HL-60/S4 (cell line): Measurements from ENCODE around the gene FBXO31.

ENCODE experiments used
- in situ Hi-C: fragments of 300-500 bp; cut with MboI; formaldehyde crosslinking; loops from 2 replicates; pipeline ENCODE4 v1.14.3; 2022; ENCODE audit warnings: low sequenced_read_pairs

The FBXO31 gene, protein sequence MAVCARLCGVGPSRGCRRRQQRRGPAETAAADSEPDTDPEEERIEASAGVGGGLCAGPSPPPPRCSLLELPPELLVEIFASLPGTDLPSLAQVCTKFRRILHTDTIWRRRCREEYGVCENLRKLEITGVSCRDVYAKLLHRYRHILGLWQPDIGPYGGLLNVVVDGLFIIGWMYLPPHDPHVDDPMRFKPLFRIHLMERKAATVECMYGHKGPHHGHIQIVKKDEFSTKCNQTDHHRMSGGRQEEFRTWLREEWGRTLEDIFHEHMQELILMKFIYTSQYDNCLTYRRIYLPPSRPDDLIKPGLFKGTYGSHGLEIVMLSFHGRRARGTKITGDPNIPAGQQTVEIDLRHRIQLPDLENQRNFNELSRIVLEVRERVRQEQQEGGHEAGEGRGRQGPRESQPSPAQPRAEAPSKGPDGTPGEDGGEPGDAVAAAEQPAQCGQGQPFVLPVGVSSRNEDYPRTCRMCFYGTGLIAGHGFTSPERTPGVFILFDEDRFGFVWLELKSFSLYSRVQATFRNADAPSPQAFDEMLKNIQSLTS

GRCh38 chr16:87383505-87384161 lies at the start of gene FBXO31:
Gene FBXO31, minus strand, starts transcription at chr16:87383776. Its CDS starts 32 bp downstream, at chr16:87383744.
- in situ Hi-C loops = no loop called here

GRCh38 chr16:87432330-87432915 lies 48.8 kb upstream of the FBXO31 start:
- in situ Hi-C loops = no loop called here

GRCh38 chr16:87431926-87432325 lies 48.4 kb upstream of the FBXO31 start:
- in situ Hi-C loops = no loop called here

GRCh38 chr16:87426423-87427215 lies 43.0 kb upstream of the FBXO31 start:
- in situ Hi-C loops = no loop called here

DNA sequence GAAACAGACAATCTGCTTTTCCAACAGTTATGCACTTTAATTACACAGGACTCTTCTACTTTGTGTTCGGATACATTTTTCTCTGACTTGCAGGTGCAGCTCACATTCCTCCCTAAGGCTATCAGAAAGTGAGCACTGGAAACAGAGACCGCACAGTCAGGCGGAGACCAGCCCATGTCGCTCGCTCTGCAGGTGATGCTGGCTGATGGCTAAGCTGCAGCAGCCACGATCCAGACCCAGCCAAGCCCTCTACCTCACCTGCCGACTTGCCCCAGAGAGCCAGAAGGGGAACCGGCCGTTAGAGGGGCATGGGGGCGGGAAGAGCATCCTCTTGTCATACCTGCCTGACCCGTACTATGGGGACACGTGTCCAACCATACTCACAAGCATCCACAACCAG lies 42.4 kb upstream of the FBXO31 start:
- in situ Hi-C loops = no loop called here

GRCh38 chr16:87424266-87424665 lies 40.7 kb upstream of the FBXO31 start:
- in situ Hi-C loops = loop anchor here (25.0 kb wide), 1 partner anchor 213 kb away; no protein-coding TSS in a partner anchor

DNA sequence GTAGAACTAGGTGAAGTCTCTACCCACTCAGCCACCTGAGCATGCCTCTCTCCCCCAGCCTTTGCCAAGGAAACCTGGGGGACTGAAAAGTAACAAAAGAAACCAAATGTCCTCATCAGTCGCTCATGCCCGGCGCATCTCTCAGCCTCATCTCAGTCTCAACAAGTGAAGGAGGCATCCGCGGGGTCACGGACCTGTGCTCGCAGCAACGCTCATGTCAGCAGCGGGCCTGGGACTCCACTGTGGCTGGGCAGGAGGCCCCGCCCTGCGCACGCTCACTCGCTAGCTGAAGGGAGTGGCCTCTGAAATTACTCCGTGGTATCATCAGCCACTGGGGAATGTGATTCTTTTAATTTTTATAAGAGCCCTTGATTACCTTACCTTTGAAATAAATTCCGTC lies 39.9 kb upstream of the FBXO31 start:
- in situ Hi-C loops = loop anchor here (25.0 kb wide), 1 partner anchor 214 kb away; no protein-coding TSS in a partner anchor

GRCh38 chr16:87422106-87422505 lies 38.5 kb upstream of the FBXO31 start:
- in situ Hi-C loops = loop anchor here (25.0 kb wide), 1 partner anchor 215 kb away; no protein-coding TSS in a partner anchor

DNA sequence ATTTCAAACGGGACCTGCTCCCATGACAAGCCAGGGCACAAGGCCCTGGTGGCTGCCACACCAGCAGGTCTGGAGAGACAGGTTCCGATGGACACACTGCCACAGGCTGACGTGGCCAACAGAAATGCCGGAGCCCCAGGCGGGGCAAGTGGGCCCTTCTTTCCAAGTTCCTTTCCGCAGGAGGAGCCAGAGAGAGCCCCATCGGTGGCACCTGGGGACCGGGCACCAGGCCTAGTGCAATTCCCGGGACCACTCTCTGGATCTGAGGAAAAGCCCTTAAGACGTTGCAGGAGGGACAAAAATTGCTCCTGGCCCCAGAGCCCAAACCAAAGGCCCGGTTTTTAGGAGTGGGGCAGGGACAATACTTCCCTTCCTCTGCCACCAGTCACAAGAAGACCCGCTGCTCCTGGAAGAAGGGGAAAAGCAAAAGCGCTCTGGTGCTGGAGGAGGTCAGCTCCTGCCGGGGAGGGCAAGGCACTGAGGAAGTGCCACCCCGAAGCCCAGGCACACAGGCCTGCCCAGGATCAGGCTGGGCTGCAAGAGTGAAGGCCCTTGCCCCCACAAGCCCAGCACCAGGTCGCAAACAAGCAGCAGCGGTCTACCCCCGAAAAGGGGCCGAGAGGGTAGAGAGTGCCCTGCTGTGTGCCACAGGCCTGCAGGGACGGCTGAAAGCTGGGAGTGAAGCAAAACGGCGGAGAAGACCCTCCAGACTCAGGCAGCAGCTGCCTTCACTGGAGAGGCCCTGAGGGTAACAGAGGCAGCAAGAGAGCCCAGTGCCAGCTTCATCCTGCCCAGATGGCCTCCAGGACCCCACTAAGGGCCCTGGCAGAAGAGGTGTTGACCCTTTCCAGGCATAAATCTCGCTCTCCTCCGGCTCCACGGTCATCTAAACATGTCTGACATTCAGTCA lies 37.7 kb upstream of the FBXO31 start:
- in situ Hi-C loops = loop anchor here (25.0 kb wide), 1 partner anchor 216 kb away; no protein-coding TSS in a partner anchor

DNA sequence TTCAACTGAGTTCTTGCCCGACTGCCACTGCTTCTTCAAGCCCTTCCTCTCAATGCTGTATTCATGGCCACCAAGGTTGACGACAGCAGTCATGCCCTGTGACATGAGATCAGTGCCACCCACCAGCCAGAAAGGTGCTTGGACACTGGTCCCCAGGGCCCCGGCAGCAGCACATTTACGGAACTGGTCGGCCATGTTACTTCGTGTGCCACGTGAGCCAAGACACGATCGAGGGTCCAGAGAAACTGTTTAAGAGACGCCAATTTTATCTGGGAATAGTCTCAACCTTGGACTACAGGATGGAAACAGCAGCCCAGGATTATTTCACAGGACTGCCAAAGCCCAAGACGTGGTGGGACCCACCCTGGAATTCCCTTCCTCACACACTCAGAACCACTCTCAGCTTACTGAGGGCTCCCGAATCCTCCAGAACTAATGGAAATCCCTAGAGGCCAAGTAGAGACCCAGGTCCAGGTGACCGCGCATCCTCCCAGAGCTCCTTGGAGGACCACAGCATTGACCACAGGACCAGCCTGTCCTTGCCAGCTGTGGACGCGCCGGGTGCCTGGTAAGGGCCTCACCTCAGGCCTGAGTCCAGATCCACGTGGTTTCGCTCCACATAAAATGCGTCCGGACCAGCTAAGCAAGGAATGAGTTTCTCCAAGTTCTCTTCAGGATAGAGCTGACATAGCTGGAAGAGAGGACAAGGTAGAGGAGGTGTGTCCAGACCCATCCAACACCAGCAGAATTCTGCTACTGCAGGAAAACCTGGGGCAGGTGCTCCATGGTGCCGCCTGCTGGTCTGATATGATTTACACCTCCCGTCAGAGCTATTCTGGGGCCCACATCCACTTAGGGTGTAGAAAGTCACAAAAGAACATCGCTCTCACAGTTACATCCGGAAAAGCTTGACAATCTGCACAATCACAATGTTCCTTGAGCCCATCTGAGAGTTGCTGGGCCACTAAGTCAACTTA lies 36.7 kb upstream of the FBXO31 start:
- in situ Hi-C loops = loop anchor here (25.0 kb wide), 1 partner anchor 217 kb away; no protein-coding TSS in a partner anchor

DNA sequence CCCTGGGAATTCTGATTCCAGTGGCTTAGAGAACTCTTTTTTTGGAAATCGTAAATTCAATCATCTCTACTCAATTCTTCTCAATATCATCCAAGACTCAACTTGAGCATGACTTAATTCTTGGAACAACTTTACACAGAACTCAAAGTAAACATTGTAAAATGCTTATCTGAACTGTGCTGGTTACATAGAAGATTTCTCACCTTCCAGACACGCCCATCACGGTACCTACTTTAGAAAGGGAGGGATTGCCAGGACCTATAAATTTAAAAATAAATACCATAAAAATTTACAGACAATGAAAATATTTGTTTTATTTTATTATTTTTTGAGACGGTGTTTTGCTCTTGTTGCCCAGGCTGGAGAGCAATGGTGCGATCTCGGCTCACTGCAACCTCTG lies 35.1 kb upstream of the FBXO31 start:
- in situ Hi-C loops = loop anchor here (25.0 kb wide), 1 partner anchor 219 kb away; no protein-coding TSS in a partner anchor

- in situ Hi-C loops = loop anchor here (25.0 kb wide), 1 partner anchor 219 kb away; no protein-coding TSS in a partner anchor
Observed at GRCh38 chr16:87418216-87418615, 34.6 kb upstream of the FBXO31 start.

DNA sequence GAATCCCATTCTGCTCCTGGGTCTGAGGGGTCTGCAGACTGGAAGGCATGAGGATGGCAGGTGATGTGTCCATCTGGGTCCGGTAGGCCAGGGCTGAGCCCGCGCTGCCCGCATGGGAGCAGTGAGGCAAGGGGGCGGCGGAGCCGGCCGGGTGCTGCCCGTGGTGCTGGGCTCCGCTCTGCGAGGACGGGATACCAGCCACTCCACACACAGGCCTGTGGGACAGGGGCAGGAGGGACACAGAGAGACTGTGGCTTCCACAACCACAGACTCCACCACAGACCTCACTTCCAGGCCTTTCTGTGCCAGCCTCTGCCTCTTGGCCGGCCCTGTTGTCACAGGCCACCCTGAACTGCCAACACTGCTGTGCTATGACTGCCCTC lies 33.9 kb upstream of the FBXO31 start:
- in situ Hi-C loops = loop anchor here (25.0 kb wide), 1 partner anchor 220 kb away; no protein-coding TSS in a partner anchor

GRCh38 chr16:87416826-87417527 lies 33.4 kb upstream of the FBXO31 start:
- in situ Hi-C loops = loop anchor here (25.0 kb wide), 1 partner anchor 220 kb away; no protein-coding TSS in a partner anchor

DNA sequence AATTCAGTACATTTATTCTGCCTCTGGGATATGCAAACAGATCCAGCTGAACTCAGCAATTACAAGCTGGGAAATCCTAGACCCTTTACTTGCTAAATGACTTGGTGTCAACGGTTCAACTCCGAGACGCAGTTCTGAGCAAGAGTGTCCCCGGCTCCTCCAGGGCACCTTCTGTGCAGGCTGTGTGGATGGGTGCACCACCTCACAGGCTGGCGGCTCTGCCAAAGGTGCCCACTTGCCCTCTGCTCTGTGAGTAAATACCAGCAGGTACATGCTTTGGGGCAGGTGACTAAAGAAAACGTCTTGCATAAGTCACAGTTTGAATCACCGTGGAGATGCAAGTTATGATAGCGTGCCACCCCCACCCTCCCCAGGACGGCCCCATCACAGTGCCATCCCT lies 31.9 kb upstream of the FBXO31 start:
- in situ Hi-C loops = loop anchor here (25.0 kb wide), 1 partner anchor 222 kb away; no protein-coding TSS in a partner anchor

DNA sequence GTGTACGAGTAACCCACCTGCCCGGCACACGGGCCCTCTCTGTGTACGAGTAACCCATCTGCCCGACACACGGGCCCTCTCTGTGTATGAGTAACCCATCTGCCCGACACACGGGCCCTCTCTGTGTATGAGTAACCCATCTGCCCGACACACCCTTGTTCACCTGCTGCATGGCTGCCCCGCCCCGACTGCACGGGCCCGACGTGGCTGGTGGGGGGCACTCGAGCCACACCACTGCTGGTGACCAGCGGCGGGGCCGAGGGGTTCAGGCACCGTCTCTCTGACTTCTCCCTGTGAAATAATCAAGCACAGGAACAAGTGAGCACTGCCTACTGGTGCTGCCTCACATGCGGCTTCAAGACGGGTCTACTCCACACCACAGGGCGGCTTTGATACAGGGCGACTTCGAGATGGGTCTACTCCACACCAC lies 30.7 kb upstream of the FBXO31 start:
- in situ Hi-C loops = loop anchor here (25.0 kb wide), 1 partner anchor 223 kb away; no protein-coding TSS in a partner anchor

- in situ Hi-C loops = loop anchor here (25.0 kb wide), 1 partner anchor 224 kb away; no protein-coding TSS in a partner anchor
Observed at GRCh38 chr16:87412996-87413421, 29.4 kb upstream of the FBXO31 start.
